ENCODE measurements around the gene ERCC6L.
"Not testable (repeated sequence)": the region's sequence is repeated elsewhere in the genome, so short reads cannot be mapped to it uniquely, and the experiment has no call there.

The ERCC6L gene

GRCh38 chrX:72176981-72177380 is 61.8 kb downstream of the ERCC6L start:
- no peak for DNase-seq
- H3K9me3 ChIP-seq (ENCODE audit: severe bottlenecking), result peaks cover 3% of the 10 kb centered on the region
- no peaks in the 10 kb centered on the region for H3K36me3 ChIP-seq
- no peak overlapping the region for H3K27ac ChIP-seq
- H3K4me3 ChIP-seq (ENCODE audit: low read depth, low read length), result no peak overlapping the region
- no peaks in the 10 kb centered on the region for H3K27me3 ChIP-seq (ENCODE audit: insufficient read depth, low read depth, severe bottlenecking)
- TF ChIP-seq CTCF (IDR thresholded peaks at IDR 0.05; ENCODE audit: low read depth, low read length), result no peak

GRCh38 chrX:72176289-72176688 is 62.5 kb downstream of the ERCC6L start:
- H3K27ac ChIP-seq; H3K36me3 ChIP-seq; DNase-seq; H3K4me3 ChIP-seq (ENCODE audit: low read depth, low read length); H3K27me3 ChIP-seq (ENCODE audit: insufficient read depth, low read depth, severe bottlenecking); H3K9me3 ChIP-seq (ENCODE audit: severe bottlenecking): not testable (repeated sequence)

GRCh38 chrX:72169008-72169728 is 69.7 kb downstream of the ERCC6L start:
- TF ChIP-seq CTCF (IDR thresholded peaks at IDR 0.05; ENCODE audit: low read depth, low read length), result no peak
- Histone ChIP-seq H3K4me3 (ENCODE audit: low read depth, low read length) (no peak overlapping the region), H3K9me3 (ENCODE audit: severe bottlenecking) (no peaks in the 10 kb centered on the region), H3K36me3 (no peaks in the 10 kb centered on the region), H3K27me3 (ENCODE audit: insufficient read depth, low read depth, severe bottlenecking) (no peaks in the 10 kb centered on the region), H3K27ac (no peak overlapping the region)
- no peak for DNase-seq

DNA sequence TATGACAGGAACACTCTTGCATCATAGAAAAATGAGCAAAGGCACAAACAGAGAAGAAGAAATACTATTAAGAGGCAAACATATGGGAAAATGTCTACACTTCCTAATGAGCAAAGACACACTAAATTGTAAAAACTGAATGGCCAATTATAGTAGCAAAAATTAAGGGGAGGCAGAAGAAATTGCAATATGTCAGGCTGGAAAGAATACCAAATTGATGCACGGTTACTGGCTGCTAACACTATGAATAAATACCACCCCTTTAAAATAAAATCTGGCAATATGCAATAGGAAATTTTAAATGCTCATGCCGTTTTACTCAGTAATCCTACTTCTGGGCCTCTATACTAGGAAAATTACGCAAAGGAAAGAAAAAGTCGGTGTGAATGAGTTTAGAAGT is 73.3 kb downstream of the ERCC6L start:
- H3K36me3 ChIP-seq, result no peaks in the 10 kb centered on the region
- no peak for TF ChIP-seq CTCF (IDR thresholded peaks at IDR 0.05; ENCODE audit: low read depth, low read length)
- H3K4me3 ChIP-seq (ENCODE audit: low read depth, low read length), result no peak overlapping the region
- DNase-seq, result no peak
- H3K9me3 ChIP-seq (ENCODE audit: severe bottlenecking), result no peaks in the 10 kb centered on the region
- no peak overlapping the region for H3K27ac ChIP-seq
- no peaks in the 10 kb centered on the region for H3K27me3 ChIP-seq (ENCODE audit: insufficient read depth, low read depth, severe bottlenecking)

- Histone ChIP-seq H3K9me3 (ENCODE audit: severe bottlenecking) (peaks cover 5% of the 10 kb centered on the region), H3K36me3 (no peaks in the 10 kb centered on the region), H3K4me3 (ENCODE audit: low read depth, low read length) (no peak overlapping the region), H3K27me3 (ENCODE audit: insufficient read depth, low read depth, severe bottlenecking) (no peaks in the 10 kb centered on the region), H3K27ac (no peak overlapping the region)
- DNase-seq, result no peak
- TF ChIP-seq CTCF (IDR thresholded peaks at IDR 0.05; ENCODE audit: low read depth, low read length), result no peak
Measured at GRCh38 chrX:72159769-72160168, 79.1 kb downstream of the ERCC6L start.

DNA sequence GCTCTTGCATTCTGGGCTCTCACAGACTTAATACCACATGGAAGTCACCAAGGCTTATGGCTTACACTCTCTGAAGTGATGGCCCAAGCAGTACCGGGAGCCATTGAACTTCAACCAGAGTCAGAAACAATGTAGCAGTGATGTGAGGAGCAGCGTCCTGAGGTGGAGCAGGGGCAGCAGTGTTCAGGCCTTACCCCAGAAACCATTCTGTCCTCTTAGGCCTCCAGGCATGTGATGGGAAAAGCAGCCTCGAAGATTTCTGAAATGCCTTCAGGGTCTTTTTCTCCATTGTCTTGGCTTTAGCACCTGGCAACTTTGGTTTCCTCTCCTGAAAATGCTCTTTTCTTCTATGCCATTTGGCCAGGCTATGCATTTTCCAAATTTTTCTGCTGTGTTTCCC is 80.1 kb downstream of the ERCC6L start:
- H3K4me3 ChIP-seq (ENCODE audit: low read depth, low read length), result no peak overlapping the region
- no peaks in the 10 kb centered on the region for H3K27me3 ChIP-seq (ENCODE audit: insufficient read depth, low read depth, severe bottlenecking)
- TF ChIP-seq CTCF (IDR thresholded peaks at IDR 0.05; ENCODE audit: low read depth, low read length), result no peak
- DNase-seq, result no peak
- H3K9me3 ChIP-seq (ENCODE audit: severe bottlenecking), result peaks cover 5% of the 10 kb centered on the region
- no peak overlapping the region for H3K27ac ChIP-seq
- H3K36me3 ChIP-seq, result no peaks in the 10 kb centered on the region

Data from WERI-Rb-1 (cell line).